Kidney tubule cell (primary cell): ENCODE measurements around the gene AKAP1.

Source experiments
- DNase-seq: peaks from one replicate; pipeline ENCODE4 v3.0.0-alpha.2; 2018; ENCODE audit warnings: low spot score

AKAP1 gene

DNA sequence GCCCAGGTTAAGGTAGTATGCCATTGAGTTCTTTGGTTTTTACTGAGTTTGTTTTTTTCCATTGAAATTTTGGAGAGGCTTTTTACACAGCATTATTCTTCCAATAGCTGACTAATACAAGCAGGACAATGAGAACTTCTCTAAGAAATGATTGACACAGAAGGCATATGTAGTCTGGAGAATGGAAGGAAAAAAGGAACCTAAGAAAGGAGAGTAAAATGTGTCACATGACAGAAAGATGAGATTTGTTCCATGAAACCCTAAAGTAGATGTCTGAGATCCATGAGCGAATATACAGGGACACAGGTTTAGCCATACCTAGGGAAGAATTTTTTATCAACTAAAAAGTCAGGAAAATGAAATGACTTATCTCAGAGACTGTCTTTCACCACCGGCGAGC is 80.7 kb downstream of the AKAP1 start:
- no peak for DNase-seq

DNA sequence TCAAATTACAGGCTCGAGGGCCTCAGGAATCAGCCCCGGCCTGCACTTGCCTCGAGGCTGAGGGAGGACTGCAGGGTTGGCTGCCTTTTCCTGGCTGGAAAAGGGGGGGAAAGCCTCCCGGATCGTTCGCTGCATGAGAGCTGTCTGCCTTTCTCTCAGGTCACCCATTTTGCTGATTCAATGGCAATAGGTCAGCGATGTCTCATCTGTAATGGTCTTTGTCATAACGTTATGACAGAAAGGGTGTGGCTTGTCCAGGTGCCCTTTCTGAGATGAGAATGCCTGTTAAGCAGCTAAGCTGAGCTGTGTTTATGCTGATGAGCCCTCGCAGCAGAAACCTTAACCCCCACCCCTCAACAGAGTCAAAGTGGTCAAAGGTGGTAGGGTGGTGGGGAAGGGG is 81.8 kb downstream of the AKAP1 start:
- peak; percentile 90 for DNase-seq

DNA sequence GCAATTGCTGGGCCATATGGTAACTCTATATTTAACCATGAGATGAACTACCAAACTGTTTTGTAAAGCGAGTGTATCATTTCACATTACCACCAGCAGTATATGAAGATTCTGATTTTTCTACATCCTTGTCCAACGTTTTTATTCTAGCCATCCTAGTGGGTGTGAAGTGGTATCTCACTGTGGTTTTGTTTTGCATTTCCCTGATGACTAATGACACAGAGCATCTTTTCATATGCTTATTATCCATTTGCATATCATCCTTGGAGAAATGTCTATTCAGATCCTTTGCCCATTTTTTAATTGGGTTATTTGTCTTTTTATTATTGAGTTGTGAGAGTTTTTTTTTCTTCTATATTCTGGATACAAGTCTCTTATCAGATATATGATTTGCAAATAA is 83.6 kb downstream of the AKAP1 start:
- DNase-seq, result no peak

DNA sequence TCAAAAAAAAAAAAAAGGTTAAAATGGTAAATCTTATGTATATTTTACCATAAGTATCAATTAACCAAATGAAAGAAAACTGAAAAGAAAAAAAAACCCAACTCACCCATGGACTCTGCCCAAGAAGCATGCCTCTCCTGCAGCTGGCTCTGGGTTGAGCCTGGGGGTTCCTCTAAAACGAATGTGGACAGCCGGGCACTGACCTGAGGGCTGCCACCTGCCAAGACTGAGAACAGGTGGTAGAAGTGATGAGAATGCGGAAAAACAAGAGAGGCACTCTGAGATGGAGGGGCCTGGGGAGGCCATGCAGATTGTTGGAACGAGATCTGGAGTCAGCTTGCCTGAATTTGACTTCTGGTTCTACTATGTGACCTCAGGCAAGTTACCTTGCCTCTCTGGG is 85.8 kb downstream of the AKAP1 start:
- DNase-seq, result no peak
